ENCODE results near the gene NPB.

Gene NPB

DNA sequence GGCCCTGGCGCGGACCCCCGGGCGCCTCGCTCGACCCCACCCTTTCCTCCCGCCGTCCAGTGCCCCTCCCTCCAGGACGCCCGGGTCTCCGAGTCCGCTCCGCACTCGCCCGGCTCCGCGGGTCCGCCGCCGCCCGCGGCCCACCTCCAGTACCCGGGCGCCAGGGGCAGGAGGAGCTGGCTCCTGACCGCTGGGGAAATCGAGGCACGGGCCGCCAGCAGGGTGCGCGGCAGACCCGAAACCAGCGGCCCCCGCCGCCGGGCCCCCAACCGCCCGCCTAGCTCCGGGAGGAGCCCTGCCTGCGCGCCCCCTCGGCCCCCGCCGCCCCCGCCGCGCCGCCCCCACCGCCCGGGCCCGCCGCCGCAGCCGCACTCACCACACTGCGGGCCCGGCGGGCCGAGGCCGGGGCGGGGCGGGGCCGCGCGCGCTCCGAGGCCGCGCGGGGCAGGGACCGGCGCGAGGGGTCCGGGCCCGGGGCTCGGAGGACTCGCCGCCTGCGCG lies 25.2 kb downstream of the NPB start:
- DNase-seq = no peak

- DNase-seq = peak; percentile 72 to 83 (median 79)
These were observed 25.9 kb downstream of the NPB start, which contains the start of gene MAFG for GRCh38 chr17:81927653-81928543. Gene MAFG, minus strand, starts transcription at chr17:81927735. Its CDS starts 4,550 bp downstream, at chr17:81923185.

DNA sequence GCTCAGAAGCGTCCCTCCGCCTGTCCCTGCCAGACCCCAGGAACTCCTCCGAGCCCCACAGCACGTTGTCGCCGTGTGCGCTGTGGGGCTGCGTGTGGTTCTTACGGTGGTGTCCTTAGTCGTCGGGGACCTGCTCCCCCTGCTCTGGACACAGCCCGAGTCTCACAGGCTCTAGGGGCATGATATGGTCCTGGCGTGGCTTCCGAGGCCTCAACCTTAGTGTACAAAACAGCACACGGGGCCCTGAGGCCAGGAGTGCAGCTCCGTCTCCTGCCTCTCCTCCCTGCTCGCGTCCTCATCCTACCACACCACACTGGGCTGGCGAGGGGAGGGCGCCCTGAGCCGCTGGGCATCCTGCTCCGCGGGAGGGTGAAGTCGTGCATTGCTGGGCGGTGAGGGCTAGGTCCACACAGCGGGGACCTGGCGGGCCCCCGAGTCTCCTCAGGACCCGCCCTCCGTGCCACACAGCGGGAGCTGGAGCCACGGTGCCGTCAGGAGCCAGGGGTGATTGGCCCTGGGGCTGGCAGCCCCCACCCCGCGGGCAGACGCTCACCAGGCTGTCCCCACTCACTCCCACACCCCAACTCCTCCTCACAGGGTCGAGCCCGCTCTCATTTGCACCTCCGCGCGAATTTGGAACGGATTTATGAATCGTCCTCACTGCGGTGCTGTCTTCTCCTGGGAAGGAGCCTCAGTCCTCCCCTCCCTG lies 26.7 kb downstream of the NPB start:
- no peak for DNase-seq

DNA sequence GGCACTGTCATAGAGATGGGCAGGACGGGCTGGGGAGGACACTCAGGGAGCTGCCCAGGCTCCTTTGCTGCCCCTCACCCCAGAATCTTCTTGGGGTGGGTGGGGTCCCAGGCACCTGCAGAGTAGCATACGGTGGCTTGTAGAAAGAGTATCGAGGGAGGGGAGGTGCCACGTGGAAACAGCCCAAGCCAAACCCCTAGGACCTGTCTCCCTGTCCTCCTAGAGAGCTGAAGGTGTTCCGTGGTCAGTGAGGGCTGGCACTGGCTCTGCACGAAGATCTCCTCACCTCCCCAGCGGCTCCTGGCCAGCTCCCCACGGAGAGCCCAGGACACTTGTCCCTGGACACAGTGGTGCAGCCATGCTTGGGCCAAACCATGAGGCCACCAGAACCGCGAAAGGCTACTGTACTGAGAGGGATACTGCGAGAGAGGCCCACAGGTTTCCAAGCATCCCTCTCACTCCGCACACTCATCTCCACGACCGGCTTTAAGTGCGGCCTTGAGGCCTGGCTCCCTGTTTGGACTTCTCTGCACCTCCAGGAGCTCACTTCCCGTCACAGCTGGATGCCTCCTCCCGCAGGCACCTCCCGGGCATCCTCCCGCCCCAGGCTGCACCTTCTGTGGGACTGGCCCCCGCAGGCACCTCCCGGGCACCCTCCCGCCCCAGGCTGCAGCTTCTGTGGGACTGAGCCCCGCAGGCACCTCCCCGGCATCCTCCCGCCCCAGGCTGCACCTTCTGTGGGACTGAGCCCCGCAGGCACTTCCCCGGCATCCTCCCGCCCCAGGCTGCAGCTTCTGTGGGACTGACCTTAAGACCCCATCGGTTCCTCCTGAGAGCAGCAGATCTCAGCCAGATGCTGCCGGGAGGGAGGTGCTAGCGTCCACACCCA lies 27.5 kb downstream of the NPB start:
- no peak for DNase-seq

DNA sequence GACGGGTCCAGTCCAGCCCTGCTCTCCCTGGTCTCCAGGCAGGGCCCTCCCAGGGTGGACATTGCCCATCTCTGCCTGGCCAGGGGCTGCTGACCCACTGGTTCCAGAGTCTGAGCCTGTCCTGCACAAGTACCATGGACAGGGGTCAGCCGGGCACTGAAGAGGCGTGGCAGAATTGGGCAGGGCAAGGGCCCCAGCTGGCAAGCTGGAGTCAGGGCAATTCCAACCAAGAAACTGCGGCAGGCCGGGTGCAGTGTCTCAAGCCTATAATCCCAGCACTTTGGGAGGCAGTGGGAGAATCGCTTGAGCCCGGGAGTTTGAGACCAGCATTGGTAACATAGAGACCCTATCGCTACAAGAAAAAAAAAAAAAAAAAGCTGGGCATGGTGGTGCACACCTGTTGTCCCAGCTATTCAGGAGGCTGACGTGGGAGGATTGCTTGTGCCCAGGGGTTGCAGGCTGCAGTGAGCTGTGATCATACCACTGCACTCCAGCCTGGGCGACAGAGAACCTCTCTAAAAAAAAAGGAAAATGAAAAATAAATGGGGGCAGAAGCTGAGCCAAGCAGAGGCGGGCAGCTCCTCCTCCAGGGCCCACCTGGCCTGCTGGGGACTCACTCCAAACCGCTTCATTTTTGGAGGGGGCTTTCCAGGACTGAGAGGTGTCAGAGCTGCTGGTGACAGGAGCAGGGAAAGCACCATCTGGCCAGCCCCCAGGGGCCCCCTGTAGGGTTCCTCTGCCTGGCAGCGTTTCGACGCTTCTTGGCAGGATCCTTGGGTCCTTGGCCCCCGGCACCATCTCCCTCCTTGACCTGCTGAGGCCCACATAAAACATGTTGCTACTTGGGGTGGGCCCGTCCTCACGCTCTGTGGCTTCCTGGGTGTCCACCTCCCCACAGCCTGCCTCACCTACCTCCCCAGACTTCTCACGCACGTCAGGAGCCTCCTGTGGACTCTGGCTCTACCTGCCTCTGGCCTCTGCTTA lies 28.4 kb downstream of the NPB start:
- DNase-seq = no peak

DNA sequence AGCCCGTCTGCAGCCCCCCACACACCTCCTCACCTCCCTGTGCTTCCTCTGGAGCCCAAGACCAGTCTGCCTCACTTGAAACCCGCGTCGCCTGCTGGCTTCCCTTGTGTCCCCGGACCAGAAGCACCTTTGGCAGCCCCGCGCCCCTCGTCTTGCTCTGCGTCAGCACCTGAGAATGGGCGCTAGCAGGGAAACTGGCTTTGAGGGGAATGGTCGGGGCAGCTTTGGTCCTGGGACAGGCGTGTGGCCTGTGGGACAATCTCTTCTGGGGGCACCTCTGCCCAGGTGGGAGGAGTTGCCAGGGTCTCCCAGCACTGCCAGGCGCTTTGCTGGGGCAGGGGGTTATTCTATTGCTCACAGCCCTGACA lies 29.1 kb downstream of the NPB start:
- no peak for DNase-seq

- no peak for DNase-seq
These were observed 29.7 kb downstream of the NPB start for GRCh38 chr17:81931557-81932332.

DNA sequence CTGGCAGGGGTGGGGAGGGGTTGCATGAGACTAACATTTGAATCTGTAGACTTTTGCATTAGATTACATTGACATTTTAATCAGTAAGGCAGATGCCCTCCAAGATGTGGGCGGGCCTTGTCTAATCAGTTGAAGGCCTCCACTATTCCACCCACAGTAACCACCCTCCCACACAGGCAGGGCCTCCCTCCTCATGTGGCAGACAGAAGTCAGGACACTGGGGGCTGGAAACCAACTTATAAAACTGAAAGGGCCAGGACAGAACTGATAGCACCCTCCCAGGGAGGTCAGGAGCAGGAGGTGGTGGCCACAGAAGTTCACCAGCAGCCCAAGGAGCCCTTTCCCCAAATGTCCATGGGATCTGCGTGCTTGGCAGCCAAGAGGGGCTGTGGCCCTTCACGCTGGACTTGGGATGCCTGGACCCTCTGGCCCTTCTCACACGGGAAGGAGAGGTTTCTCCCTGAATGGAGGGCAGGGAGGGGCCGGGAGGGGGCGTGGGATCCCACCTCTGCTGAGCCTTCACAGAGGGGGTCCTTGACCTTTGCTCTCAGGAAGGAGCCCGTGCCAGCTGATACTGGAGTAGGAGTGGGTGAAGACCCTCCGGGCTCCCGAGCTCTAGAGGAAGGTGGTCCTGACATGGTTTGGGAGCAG lies 30.4 kb downstream of the NPB start:
- DNase-seq = no peak

DNA sequence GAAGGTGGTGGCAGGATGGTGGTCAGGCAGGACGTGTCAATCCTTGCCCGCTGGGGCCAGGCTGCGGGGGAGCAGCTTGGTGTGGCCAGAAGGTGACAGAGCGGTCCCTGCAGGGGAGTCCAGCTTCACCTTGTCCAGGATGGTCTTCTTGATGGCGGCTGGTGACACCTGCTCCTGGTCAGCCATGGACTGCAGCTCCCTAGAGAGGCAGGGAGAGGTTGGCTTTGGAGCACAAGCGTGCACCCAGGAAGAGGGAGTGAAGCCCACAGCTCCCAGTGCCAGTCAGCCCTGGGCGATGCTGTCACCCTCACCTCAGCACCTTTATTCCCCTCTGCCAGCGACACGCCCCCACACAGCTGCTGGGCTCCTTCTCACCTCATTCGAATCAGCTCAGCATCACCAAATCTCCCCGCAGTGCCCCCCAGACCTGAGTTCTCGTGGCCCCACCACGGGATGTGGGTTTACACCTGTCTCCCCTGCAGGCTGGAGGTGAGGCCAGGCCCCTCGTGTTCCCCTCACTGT lies 31.2 kb downstream of the NPB start:
- DNase-seq = no peak

GRCh38 chr17:81934098-81934757 lies 32.2 kb downstream of the NPB start:
- DNase-seq = no peak

GRCh38 chr17:81934850-81935708 lies 33.0 kb downstream of the NPB start:
- no peak for DNase-seq

GRCh38 chr17:81935709-81936084 lies 33.7 kb downstream of the NPB start:
- no peak for DNase-seq

DNA sequence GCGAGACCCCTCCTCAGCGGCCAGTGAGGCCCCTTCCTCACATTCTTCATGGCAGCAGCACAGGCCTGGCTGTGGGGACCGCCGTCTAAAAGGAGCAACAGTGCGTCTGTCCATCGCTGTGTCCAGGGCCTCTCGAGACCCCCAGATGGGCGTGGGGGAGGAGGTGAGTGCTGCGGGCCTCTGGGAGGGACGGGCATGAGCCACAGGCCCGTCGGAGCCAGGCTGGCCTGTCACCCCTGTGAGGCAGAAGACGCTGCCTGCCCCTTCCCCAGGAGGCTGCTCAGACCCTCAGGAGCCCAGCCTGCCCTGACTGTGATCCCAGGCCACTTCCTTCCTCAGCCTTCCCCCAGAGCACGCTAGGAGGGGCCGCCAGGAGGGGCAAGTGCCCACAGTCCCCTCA lies 37.2 kb downstream of the NPB start:
- no peak for DNase-seq

- DNase-seq = no peak
These were observed 37.9 kb downstream of the NPB start for GRCh38 chr17:81939881-81940385.

DNA sequence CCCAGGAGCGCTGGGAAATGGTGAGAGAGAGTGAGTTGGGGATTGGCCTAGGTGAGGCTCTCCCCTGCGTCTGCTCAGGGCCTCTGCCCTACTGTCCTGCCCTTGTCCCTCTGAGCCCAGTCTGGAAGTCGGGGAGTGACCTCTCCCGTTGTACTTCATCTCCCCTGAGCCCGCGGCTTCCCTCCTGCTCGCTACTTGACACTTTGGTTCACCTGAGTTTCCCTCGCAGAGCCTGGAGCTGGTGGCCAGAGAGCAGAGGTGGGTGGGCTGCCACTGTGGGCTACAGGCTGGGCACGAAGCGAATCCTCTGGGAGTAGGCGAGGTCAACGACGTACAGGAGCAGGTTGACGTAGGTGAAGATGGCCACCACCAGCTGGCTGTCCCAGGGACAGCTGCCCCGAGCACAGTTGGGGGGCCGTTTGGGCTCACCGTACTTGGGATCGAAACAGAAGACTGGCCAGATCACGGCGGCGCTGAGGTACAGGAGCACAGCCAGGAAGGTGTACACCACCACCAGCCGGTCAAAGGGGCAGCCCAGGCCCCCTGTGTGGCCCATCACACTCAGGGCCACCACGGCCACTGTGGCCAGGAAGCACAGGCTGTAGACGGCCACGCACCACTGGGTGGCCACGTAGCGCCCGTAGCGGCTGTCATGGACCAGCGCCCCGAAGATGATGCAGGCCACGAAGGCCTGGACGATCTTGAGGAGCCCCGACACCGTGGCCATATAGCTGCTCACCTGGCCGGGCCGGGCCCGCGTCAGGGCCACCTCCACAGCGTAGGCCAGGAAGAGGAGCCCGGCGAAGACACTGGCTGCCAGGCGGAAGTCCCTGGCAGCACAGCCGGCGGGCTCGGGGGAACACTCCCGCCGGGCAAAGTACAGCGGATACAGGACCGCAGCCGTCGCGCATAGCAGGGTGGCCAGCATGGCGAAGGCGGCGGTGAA lies 38.8 kb downstream of the NPB start:
- no peak for DNase-seq

DNA sequence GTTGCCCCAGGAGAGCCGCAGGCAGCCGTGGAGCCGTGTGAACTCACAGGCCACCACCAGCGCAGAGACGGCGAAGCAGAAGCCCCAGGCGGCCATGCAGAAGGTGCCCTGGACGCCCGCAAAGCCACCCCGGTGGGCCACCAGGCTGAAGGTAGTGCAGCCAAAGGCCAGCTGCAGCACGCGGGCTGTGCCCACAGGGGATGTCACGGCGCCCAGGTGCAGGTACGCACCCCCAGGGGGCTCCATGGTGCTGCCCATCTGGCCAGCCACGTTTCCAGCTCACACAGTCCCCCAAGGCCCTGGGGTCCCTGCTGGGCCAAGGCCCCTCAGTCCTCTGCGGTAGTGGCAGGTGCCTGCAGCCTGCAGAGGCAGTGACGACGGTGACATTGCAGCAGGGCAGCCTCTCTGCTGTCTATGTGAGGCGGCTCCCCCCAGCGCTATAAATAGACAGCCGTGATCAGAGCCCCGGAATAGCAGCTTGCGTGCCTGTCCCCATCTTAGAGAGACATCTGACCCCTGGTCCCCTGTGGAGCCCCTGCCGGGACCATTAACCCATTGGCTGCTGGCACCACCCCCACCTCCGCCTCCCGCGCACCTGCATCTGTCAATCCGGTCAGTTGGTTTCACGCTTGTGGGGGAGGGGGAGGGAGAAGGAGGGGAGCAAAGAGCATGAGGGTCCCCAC lies 39.6 kb downstream of the NPB start:
- DNase-seq = no peak

DNA sequence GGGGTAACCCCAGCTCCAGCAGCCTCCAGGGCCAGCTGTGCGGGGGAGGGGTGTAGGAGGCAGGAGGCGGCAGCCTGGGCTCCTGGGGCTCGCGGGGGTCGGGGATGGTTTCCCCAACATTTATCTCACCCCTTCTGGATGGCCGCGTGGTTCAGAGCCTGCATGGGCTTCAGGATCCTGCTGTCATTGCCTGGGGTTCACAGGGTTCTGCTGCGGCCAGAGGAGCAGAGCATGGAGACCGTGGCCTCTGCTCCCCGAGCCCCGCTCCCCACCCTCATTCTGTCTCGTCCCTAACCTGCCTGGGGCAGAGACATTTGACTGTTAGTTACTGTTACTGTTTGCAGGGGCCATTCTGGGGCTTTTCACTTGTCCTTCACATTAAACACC lies 40.1 kb downstream of the NPB start:
- no peak for DNase-seq
